T-helper 9 cell (primary cell): Measurements from ENCODE around the gene STXBP6.

ENCODE experiments used
- DNase-seq: peaks from one replicate; pipeline ENCODE4 v3.0.0-alpha.2; 2020

STXBP6 gene

DNA sequence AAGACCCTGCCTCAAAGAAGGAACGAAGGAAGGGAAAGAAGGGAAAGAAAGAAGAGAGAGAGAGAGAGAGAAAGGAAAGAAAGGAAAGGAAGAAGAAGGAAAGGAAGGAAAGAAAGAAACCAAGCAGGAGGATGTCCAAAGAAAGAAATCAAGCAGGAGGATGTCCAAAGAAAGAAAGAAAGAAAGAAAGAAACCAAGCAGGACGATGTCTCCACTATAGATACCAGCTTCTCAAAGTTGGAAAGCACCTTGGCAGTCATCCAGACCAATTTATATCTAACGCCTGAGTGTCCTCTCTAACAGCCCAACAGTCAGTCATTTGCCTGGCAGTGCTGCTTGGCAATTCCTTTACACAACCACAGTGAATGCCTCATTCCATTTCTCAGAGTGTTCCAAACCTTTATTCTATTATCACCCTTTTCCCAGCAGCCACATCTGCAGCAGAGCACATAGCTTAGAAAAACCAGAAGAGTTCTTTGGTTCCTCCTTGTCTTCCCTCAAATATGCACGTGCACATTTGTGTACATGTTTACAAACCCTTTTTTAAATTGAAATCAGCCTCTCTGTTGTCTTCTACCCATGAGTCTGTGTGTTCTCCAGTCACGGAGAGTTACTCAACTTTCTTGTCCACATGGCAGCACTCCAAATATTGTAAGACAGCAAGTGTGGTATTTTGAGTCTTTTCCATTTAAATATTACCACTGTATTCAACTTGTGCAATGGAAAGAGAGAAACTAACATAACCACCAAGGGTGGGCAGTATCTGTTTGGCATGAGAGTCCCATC lies 138.4 kb downstream of the STXBP6 start:
- DNase-seq = no peak

DNA sequence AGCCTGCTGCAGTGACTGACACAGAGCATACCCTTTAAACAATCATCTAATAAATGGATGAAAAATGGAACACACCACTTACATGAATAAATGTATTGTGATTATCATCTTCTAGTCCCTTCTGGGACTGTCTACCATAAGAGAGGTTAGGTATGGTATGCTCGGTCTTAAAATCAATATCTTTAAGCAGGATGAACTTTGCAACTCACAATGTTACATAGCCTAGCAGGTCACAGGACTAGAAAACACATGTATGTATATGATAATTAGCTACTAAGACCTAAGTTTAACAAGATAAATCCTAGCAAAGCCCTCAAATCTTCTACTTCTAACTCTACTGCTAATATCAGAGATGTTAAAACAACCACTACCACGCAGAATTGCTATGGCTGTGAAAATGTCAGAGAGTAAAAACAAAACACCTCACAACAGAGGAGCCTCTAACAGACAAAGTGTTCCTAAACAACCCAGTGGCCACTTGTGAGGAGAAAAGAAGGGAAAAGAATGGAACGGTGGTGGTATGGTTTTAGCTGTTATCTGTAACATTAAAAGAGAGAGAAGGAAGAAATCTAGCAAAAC lies 139.4 kb downstream of the STXBP6 start:
- DNase-seq = no peak

DNA sequence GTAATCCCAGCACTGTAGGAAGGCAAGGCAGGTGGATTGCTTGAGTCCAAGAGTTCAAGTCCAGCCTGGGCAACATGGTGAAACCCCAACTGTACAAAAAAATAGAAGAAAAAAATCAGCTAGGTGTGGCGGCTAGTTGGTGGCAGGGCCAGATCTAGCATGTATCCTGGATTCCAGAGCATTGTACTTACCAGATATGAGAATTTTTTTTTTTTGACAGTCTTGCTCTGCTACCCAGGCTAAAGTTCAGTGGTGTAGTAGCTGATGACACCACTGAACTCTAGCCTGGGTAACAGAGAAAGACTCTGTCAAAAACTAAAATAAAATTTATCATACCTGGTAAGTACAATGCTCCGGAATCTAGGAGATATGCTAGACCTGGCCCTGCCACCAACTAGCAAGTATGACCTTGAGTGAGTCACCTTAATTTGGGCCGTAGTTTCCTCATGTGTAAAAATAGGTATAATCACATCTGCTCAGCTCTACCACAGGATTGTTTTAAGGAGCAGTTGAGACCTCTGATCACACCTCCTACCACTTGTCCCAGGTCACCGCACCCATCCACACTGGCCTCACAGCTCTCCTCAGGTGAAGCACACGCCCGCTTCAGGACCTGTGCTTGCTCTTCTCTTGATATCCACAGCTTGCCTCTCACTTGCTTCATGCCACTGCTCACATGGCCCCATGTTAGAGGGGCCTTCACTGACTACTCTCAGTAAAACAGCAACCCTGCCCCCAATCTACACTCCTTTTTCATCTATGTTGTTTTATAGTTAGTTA lies 140.2 kb downstream of the STXBP6 start:
- DNase-seq = no peak

DNA sequence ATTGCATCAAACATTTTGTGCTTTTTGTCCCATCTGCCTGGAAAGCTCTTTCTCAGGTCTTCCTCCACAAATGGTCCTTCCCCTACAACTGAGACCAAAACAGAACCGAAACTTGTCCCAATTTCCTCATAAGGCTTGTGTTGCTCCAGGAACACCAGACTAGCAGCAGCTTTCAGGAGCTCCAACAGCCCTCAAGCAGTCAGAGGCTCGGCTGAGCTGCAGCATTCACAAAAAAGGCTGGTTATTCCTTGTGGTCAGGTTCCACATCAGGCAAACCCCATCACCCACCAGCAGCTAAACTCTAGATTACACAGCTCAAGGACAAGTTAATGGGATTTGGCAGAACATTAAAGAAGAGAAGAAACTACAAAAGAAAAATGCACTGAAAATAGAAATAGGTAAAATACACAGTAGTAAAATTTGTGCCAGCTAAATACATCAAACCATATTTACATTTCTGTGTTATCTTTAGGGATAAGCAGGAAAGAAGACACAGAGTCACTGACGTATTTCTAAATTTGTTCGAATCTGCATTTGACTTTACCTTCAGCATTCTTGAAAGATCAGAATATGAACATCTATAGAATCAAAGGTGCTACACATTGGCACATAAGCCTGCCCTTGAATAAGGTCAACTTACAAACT lies 141.2 kb downstream of the STXBP6 start:
- no peak for DNase-seq

DNA sequence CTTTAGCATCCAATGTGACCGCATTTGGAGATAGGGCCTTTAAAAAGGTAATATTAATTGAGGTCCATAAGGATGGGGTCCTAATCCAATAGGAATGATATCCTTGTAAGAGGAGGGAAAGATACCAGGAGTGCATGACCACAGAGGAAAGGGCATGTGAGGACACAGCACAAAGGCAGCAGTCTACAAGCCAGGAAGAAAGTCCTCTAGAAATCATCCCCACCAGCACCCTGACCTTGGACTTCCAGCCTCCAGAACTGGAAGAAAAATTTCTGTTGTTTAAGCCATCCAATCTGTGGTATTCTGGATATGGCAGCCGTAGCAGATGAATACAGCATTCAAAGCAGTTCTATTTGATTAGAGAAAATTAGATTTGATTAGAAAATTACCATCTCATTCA lies 145.4 kb downstream of the STXBP6 start:
- no peak for DNase-seq

DNA sequence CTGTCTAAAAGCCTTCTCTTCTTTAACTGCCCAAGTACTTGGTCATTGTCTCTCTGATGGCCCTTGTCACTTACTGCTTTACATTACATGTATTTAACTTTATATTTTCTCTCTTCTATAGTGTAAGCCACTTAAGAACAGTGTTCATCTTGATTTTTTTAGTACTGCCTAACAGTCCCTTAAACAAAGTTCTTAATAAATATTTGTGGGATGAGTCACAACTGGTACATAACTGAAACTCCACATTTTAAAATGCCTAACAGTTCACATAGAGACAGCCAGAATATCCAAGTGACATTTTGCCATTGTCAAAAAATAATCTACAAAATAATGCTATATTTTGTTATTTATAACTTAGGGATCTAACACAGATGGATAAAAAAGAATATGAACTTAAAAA lies 146.6 kb downstream of the STXBP6 start:
- DNase-seq = no peak

DNA sequence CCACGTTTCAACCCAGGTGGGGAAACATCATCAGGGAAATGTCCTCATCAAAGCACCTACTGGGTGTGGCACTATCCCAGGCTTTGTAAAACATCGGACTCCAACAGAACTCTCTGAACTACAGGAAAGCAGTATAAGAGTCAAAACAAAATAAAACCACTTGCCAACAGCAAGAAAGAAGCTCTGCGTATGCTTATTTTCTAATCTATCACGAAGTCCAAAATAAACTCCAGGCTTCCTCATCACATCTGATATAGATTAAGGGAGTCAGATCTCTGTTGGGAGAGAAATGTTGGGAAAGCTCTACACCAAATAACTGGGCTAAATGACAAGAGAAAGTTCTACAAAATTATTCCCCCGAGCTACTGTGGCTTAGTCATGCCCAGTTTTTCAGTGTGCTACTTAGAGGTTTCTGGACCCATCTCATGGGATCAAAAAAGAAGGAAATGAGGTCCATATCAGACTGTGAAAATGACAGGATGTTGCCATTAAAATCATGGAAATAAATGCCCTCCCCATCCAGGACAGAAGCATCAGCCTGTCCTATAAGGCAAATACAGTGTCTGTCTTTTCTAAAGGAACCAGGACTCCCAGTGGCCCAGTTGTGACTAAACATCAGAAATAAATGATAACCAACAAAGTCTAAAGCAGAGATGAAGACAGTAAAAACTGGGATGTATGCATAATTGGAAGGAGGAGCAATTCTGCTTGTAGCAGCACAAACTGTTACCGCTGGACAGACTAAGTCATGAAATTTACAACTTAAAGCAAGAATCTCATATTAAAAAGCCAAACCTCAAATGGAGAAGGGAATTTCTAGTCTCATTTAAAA lies 149.5 kb downstream of the STXBP6 start:
- no peak for DNase-seq

DNA sequence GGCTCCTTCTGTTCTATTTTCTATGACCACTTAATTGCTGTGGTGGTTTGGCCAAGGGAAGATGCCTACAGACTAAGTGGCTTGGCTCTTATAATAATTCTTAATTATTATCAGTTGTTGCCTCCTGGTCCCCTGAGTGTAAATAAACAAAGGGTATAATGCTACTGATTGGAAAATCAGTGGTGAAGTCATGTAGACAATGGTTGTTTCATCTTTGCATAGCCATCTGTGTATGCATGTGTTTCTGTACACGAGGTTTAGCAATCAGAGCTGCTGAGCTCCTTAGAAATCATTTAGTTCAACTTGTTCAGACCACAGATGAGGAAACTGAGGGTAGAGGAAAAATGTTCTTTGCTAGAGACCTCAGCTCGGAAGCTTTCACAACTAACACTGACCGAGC lies 152.2 kb downstream of the STXBP6 start:
- no peak for DNase-seq

DNA sequence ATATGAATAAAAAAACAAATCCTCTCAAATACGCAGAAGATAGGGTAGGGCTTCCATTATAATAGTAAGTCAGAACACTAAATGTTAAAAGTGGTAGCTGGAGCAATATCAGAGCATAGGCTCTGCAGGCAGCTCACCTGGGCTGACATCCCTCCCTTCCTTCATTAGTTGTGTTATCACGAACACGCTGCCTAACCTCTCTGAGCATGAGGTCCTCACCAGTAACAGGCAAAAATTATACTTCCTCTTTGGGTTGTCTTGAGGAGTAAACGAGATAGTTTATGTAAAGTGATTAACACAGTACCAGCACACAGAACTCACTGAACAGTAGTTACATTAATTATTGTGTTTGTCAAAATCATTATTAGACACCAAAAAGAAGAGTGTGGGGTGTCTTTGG lies 154.3 kb downstream of the STXBP6 start:
- no peak for DNase-seq

DNA sequence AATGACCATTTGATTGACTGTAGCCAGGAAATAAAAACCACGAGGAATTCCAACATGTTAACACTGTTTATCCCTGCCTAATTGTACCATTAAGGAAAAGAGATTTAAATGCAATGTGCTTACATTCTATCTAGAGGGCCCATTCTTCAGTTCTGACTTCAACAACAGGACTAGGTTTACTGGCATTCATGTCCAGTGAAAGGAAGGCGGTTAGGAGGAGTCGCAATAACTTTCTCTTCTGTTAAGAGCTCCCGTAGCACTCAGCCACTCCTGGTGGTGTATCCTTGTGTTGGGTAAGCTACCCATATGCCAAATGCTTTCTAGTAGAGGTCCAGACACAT lies 154.7 kb downstream of the STXBP6 start:
- no peak for DNase-seq

DNA sequence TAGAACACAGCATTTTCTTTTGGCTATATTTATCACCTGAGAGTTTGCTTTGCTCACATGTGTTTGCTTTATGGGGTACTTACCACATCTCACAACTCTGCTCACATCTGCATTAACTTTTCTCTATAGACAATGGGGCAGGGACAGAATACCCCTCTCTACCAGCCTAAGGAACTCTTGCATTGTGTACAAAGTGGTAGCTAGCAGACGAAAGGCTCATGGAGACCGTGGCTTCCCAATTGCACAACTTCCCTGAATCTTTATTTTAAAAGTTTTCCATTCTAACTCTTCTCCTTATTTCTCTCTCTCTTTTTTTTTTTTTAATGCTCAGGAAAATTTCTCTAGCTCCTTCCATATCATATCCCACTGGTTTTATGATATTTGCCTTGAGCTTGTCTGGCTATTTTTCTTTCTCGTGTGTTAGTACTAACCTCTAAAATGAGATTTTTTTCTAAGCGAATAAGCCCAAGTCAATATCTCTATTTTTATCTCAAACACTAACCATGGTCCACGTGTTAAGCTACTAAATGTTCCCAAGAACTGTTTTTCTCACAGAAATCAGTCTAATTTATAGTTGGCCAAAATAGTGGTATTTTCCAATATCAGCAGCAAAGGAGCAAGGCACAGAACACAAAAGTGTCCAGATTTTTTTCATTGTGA lies 155.2 kb downstream of the STXBP6 start:
- DNase-seq = no peak

DNA sequence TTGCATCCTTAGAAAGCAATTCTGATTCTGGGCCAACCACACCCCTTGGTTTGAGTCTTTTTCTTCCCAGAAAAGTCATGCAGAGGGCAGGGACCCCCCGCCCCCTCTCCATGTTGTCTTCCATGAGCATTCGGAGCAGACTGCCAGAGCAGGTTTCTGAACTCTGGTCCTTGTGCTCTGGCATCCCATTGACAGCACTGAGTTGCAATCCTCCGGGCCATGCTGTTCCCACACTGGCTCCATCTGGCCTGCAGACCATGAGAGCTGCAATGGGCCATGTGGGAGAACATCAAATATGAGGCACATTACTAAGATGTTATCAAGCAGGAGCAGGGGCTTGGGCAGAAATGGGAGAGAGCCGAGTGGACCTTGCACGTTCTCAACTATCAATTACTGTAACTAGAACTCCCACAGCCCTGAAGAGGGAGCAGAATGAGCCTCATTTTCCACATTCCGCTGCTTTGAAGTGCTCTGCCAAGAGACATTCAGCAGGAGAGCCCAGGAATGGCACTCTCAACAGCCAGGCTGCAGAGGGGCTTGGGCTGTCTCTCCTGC lies 157.4 kb downstream of the STXBP6 start:
- DNase-seq = no peak

DNA sequence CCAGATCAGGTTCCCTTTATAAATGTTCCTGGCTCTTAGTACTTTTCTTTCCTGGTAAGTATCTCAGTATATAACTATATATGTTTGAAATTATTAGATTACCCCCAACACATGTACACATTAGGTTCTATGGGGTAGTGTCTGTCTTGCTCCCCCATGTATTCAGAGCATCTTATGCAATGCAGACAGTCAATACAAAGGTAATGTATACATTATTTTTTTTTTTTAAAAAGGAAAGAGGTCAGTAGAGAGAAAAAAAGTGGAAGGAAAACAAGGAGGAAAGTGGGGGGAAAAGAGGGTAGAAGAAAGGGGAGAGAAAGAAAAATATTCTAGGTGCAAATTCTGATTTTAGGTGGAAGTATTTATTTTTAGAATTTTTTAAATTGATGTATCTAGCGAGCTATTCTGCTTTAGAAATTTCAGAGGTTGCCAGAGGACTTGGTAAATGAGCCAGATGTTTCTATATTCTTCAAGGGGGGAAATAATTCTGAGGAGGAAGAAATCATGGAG lies 157.9 kb downstream of the STXBP6 start:
- DNase-seq = no peak

DNA sequence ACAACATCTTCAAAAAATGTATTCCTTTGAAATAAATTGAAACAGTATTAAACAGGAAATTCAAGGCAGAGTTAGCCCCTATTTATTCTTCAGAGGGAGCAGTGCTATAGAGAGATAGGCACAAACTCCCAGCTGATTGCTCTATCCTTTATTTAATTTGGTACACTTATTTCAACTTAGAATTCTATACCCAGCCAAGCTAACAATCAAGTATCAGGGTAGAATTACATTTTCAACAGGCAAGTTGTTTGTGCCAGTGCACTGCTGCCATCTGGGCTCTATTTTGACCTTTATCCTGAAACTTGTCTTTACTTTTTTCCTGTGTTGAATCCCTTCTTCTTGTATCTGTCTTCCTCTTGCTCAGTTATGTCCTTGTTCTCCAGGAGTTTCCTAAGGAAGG lies 159.2 kb downstream of the STXBP6 start:
- no peak for DNase-seq

DNA sequence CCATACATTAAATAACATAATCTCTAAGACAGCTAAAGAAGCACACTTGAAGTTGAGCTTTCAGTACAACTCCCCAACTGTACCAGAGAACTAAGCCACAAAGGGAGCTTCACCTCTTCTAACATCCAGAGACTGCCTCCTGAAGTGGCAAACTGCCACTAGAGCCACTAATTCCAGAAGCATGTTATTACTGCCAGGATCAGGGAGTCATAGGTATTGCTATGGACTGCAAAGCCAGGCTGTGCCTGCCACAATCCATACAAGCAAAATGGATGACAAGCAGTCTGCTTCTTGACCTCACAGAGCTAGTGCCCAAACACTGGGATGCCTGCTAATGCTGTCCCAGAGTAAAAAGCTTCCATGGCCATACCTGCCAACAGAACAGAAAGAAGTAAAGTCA lies 160.1 kb downstream of the STXBP6 start:
- DNase-seq = no peak

DNA sequence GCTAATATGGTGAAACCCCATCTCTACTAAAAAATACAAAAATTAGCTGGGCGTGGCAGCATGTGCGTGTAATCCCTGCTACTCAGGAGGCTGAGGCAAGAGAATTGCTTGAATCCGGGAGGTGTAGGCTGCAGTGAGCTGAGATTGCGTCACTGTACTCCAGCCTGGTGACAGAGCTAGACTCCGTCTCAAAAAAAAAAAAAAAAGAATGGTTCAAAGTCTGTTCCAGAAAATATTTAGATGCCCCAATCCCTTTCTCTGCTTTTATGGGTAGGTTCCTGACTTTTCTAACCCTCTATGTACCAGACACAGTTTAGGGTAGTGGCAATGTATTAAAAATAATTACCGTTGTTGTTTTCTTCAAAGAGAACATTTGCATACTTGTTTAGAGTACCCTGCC lies 161.4 kb downstream of the STXBP6 start:
- no peak for DNase-seq

DNA sequence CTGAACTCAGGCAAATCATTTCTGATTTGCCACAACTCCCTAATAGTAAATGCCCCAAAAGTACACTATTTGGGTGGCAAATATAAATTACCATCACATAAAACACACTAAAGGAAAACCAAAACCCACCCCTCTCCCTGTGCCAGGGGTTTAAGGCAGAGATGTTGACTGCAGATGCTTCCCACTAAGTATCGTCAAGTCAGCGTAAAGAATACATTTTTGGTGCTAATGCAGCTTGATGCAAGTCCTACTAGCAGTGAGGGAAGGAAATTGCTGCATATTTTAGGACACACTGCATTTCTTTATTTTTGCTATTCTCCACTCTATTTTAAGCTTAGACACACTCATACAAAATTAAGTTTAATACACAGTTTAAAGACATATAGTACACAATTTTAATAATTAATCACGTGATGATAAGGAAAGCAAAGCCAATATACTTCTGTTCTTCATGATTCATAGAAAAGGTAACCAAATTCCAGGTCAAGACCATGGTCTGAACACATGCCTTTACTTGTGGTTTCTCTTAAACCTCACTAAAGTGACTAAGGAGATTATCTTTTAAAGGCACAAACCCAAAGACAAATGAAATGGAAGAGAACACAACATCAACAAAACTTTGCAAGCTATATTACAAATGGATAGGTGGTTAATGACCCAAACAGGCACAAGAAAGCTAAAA lies 162.2 kb downstream of the STXBP6 start:
- no peak for DNase-seq

DNA sequence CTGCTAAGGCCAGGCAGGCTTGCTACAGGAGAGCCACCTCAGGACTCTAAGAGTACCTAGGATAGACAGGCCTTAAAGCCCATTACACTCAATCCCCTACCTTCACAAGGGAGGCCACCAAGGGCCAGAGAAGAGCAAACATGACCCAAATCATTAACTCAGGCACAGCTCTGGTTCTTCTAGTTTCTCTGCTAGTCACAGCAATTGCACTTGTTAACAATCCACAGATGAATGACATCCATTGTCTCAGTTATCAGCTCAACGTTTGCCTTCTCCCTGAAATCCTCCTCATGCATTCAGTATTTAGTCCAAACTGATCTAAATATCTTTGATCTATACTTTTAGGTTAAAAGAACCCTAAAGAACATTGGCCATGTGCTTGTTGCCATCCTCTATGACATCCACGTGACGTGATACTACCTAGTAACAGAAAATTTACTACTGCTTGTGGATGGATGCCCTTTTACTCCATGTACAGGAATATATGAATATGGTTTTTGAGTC lies 164.5 kb downstream of the STXBP6 start:
- no peak for DNase-seq

DNA sequence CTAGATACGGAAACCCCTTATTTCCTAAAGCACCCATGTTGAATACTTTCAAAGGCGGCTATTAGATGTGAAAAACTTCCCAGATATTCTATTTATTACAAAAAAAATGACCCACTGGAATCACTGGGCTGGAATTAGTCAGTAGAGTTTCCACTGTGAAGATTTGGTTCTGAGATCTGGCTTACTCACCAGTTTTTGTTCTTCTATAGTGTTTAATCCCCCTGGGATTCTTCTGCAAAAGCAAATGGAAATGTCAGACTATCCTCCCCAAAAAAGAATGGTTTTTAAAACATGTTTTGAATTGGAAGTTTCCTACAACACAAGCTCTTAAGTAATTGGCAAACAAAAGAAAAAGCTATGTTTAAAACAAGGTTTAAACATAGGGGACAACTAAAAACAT lies 166.4 kb downstream of the STXBP6 start:
- no peak for DNase-seq

DNA sequence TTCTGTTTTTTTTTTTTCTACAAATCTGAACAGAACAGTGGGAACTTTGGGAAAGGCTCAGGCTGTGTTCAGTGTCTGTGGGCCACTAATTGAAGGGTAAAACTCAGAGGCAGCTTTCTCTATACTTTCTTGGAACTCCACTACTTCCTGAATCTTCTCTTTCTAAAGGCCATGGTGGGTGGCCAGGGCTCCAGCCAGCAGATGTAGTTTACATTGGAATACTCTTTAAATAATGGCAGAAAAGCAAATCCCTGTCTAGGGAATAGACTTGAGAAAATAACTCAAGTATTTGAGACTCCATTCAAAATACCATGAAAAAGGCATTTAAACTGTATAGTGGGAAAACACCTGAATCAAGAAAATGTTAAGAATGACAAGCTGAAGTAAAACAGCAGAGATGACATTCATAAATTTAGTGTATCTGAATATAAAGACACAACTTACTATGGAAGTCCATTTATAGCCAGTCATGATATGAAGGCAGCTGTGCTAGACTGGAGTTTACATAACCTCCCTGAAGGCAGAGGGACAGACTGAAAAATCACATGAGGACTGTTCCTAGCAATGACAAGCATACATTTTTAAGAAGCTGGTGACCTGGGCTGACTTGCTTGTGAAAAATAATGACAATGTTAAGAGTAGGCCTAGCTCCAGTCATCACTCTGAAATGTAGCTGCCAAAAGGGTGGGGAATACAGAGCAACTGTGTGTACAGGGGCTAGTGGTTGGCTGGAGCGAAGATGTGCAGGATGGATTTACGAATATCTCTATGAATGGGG lies 168.6 kb downstream of the STXBP6 start:
- no peak for DNase-seq
